GM23338 (cell line): ENCODE measurements around the gene OR2L2. TPM values are rescaled to one million over a fixed set of nuclear protein-coding genes. Genes with fewer than 3 reads are reported as not detected.

ENCODE experiments used
- CREB1 ChIP-seq: fragments of 250-450 bp; sonication (Bioruptor Pico); IDR thresholded peaks from 2 replicates; pipeline ENCODE4 v1.5.0; 2020; ENCODE audit warnings: low read depth, mild to moderate bottlenecking, moderate library complexity
- EZH2 ChIP-seq: fragments of 200-600 bp; sonication (generic); IDR thresholded peaks from one replicate; pipeline ENCODE4 v1.8.0; 2017; ENCODE audit warnings: antibody characterized with exemption, mild to moderate bottlenecking, low read depth; ENCODE audit not compliant: unreplicated experiment
- ZNF331 ChIP-seq: fragments of 250-450 bp; sonication (Bioruptor Pico); IDR thresholded peaks from 2 replicates; pipeline ENCODE4 v1.5.0; 2020; ENCODE audit warnings: low read depth, mild to moderate bottlenecking, moderate library complexity
- ZNF462 ChIP-seq: fragments of 250-450 bp; sonication (Bioruptor Pico); IDR thresholded peaks from 2 replicates; pipeline ENCODE4 v1.5.0; 2020; ENCODE audit warnings: mild to moderate bottlenecking, moderate library complexity
- polyA plus RNA-seq: library from polyadenylated mRNA; unstranded; fragments of >200 nt; fragmentation: Nextera tagmentation; extraction: Ambion mirVana; gene quantifications from 2 replicates; pipeline ENCODE4 v1.2.1, GENCODE V29; 2016
- total RNA-seq: library from RNA; depleted of rRNA; stranded (reverse); fragments of >200 nt; shearing (Covaris generic); gene quantifications from 2 replicates; pipeline ENCODE4 v1.2.3, GENCODE V29; 2014
- TF ChIP-seq, protein P1 (sequence below): IDR thresholded peaks from one replicate; pipeline ENCODE4 v1.6.1; 2018; ENCODE audit warnings: antibody characterized with exemption; ENCODE audit not compliant: unreplicated experiment
- TF ChIP-seq, protein P2 (sequence below), 2 experiments: fragments of 200-600 bp in 1 of 2; sonication (generic) in 1 of 2; conservative IDR thresholded peaks; 2 replicates each; pipeline versions ENCODE4 v1.5.1 to v1.6.1; 2016 to 2017; ENCODE audit warnings: antibody characterized with exemption in 2 of 2, low read depth in 2 of 2, mild to moderate bottlenecking in 2 of 2, moderate library complexity in 1 of 2

The OR2L2 gene
- total and polyA plus RNA-seq, 2 experiments from 2014 or later: 0.06 to 0.07 TPM

GRCh38 chr1:248000169-248000568, 29.7 kb upstream of the OR2L2 start (continued):
- no peak for TF ChIP-seq ZNF462 (CRISPR knock-in tag)
- no peak for TF ChIP-seq CREB1
- TF ChIP-seq, protein P1, sequence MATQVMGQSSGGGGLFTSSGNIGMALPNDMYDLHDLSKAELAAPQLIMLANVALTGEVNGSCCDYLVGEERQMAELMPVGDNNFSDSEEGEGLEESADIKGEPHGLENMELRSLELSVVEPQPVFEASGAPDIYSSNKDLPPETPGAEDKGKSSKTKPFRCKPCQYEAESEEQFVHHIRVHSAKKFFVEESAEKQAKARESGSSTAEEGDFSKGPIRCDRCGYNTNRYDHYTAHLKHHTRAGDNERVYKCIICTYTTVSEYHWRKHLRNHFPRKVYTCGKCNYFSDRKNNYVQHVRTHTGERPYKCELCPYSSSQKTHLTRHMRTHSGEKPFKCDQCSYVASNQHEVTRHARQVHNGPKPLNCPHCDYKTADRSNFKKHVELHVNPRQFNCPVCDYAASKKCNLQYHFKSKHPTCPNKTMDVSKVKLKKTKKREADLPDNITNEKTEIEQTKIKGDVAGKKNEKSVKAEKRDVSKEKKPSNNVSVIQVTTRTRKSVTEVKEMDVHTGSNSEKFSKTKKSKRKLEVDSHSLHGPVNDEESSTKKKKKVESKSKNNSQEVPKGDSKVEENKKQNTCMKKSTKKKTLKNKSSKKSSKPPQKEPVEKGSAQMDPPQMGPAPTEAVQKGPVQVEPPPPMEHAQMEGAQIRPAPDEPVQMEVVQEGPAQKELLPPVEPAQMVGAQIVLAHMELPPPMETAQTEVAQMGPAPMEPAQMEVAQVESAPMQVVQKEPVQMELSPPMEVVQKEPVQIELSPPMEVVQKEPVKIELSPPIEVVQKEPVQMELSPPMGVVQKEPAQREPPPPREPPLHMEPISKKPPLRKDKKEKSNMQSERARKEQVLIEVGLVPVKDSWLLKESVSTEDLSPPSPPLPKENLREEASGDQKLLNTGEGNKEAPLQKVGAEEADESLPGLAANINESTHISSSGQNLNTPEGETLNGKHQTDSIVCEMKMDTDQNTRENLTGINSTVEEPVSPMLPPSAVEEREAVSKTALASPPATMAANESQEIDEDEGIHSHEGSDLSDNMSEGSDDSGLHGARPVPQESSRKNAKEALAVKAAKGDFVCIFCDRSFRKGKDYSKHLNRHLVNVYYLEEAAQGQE: no peak
- TF ChIP-seq, protein P2, sequence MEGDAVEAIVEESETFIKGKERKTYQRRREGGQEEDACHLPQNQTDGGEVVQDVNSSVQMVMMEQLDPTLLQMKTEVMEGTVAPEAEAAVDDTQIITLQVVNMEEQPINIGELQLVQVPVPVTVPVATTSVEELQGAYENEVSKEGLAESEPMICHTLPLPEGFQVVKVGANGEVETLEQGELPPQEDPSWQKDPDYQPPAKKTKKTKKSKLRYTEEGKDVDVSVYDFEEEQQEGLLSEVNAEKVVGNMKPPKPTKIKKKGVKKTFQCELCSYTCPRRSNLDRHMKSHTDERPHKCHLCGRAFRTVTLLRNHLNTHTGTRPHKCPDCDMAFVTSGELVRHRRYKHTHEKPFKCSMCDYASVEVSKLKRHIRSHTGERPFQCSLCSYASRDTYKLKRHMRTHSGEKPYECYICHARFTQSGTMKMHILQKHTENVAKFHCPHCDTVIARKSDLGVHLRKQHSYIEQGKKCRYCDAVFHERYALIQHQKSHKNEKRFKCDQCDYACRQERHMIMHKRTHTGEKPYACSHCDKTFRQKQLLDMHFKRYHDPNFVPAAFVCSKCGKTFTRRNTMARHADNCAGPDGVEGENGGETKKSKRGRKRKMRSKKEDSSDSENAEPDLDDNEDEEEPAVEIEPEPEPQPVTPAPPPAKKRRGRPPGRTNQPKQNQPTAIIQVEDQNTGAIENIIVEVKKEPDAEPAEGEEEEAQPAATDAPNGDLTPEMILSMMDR (conservative IDR thresholded peaks at IDR 0.05; ENCODE audit: low read depth in 2 of 2): no peak
- no peak for TF ChIP-seq ZNF331 (CRISPR knock-in tag)
- TF ChIP-seq EZH2: no peak
